HG03196 (cell line): ENCODE measurements around the gene SPOCD1.

Experiments used
- ATAC-seq: cut with Tn5 transposase; IDR thresholded peaks from one replicate; pipeline ENCODE4 v1.9.1; 2021; ENCODE audit not compliant: unreplicated experiment

SPOCD1 gene

GRCh38 chr1:31742462-31743212 lies 73.2 kb downstream of the SPOCD1 start:
- ATAC-seq, result no peak
